HG02678 (cell line): ENCODE measurements around the gene CHCHD6.

Source experiments
- ATAC-seq: cut with Tn5 transposase; IDR thresholded peaks from one replicate; pipeline ENCODE4 v1.9.1; 2021; ENCODE audit warnings: mild to moderate bottlenecking, moderate library complexity; ENCODE audit not compliant: unreplicated experiment

The CHCHD6 gene

DNA sequence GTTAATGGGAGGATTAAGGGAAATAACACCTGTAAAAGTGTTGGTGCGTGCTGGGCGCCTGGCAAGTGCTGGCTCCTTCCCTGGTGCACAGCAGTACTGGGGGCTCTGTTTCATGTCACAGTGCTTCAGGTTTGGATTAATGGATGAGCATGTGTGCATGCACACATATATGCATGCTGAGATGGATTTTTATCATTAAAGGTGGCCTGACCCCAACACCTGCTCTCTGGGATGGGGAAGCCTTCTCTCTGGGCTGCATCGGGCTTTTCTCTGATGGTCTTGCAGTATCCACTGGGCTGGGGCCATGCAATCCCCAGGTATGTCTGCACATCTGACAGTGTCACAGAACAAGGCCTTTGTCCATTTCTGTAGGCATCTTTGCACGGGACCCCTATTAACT is 151.3 kb downstream of the CHCHD6 start:
- ATAC-seq: no peak

DNA sequence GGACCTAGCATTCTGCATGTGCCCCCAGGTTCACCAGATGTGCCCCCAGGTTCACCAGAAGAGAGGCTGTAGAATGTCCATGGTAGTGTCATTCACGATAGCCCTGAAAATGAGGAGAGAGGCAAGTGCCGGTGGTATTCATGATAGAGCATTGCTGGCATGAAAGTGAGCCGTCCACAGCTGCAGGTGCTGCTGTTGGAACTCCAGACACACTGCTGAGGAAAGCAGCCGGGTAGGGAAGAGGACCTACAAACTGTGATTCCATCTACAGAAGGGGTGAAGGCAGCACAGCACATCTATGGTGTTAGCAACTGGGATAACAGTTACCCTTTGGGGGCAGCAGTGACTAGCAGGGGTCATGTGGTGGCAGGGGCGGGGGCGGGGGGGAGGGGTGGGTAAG is 153.9 kb downstream of the CHCHD6 start:
- ATAC-seq: no peak

DNA sequence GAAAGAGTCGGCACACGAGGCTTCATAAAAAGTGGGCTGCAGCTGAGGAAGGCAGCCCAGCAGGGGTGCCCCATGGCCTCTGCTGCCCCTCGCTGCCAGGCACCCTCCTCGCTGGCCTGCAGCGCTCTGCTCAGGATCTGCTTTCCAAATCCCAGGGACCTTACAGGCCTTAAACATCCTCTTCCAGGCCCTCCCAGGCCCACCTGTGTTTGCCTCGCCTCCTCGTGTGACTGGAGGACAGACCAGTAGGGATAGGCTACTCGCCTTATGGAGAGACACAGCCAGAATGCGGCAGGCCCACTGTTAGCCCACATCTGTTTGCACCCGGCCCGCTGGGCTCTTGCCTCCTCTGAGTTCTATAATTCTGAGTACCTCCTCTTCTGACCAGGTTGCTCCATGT is 154.4 kb downstream of the CHCHD6 start:
- ATAC-seq: no peak

DNA sequence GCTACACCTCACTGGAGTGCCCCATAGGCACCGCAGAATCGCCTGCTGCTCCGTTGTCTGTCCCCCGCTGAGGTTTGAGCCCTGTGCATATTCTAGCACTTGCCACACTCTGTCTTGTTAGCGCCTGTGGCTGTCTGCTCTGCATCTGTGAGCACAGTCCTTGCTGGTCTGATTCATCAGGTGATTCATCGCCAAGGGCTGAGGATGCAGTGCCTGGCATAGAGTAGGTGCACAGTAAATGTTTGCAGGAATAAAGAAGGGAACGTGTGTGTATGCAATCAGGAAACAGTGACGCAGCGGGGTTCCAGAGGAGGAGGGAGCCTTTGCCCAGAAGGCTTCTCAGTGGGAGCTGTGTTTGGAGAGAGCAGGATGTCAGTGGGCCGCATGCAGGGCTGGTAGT is 154.8 kb downstream of the CHCHD6 start:
- no peak for ATAC-seq

DNA sequence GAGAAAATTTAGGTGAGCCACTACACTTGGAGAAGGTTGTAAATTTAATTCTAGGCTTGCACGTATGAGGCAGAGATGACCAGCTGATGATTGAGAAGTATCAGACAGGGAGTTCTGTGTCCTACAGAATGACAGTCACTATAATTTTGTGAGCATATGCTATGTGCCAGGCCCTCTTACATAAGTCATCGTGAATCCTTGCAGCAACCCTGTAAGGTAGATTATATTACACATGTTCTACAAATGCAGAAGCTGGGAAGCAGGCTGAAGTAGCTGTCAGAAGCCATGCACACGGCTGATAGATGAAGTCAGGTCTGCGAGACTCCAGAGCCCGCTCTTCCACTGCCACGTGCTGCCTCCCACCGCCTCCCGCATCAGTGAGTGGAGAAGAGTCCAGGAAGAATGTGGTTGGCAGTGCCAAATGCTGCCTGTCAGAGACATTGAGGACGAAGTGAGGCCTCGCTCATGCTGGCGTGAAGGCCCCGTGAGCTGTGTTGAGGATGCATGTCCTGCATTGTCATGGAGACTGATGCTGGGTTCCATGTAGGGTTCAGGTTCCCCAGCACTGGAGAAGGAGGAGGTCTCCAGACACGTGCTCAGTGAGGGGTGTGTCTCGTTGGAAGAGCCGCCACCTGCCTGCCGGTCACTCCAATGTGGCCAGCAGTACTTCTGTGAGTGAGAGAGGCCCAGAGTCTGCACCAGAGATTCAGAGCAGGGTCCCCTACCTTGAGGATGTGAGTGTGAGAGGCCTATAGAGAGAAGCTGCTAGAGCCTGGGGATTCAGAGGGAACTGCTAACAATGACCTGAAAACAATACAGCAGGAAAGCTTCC is 155.6 kb downstream of the CHCHD6 start:
- no peak for ATAC-seq

DNA sequence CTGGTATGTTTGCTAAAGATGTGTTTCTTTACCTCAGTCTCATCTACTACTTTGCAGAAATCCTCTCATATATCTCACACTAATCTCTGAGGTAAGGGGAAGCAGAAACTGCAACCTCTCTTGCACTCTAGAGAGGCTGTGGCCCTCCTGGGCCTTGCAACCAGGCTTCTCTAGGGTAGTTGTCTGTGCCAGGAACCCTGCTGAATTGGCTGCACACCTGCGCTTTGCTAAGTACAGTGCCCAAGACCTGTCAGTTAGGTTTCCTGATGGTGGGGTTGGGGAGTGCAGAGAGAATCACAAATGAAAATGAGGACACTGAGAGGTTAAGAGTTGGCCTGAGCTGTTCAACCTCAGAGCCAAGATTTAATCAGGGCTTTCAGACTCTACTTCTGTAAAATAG is 161.7 kb downstream of the CHCHD6 start:
- no peak for ATAC-seq

DNA sequence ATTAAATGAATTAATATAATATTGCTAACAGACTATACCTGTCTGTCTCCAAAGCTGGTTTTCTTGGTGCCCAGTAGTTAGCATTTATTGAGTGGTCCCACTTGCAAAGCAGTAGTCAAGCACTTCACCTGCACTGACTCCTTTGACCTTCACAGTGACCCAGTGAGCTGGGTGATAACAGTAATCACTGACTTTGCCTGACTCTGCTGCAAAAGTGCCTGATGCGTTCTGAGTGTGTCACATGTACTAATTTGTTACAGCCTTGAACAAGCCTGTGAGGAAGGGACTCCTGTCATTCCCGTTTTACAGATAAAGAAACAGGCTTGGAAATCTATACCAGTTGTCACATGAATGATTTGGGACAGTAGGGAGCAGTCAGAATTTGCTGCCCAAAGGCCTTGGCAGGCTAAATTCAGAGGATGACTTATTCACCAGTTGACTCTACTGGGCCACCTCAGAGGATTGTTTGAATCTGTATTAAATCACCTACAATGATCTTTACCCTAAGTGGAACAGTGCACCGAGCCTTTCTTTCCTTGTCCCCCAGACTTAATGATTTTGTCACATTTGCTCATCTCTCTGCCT is 162.2 kb downstream of the CHCHD6 start:
- ATAC-seq: no peak

DNA sequence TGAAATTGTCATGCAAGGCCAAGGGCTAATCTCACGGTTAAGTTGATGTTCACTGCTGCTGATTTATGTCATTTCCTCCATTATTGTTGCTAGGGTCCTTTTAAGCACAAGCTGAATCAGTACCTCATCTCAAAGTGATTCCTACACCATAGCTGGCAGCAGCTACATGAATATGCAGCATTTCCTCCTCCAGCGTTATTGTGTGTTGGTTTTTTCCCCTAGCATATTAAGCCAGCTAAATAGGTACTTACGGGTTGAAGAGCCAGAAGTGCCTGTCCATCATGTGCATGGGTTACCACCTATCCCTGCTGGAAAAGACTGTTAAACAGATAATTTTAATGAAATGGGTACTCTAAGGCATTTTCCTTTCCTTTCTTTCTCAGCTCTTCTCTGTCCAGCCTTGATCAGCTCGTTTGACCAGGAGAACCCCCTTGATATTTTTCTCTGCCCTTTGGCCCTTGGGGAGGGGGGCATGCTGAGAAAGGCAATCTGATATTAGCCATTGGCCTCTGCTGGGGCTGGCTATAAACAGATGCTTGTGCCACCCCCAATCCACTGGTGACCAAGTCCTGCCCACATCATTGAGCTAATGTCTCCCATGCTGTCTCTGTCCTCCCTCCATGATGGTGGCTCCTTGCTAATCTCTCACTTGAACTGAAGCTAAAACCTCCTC is 163.3 kb downstream of the CHCHD6 start:
- ATAC-seq: no peak

DNA sequence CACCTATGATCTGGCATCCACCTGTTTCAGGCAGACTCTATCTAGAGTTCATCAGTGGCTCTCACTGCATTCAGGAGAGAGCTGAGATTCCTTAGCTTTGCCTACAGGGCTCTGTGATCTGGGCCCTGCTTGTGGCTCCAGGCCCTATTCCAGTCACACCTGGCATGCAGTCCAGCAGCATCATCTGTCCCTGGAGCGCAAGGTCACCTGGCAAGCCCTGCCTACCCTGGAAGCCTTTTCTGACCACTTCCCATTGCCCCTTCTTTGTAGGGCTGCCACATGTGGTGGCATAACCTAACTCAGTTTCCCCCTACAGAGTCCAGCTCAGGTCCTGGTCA is 163.8 kb downstream of the CHCHD6 start:
- ATAC-seq: no peak

DNA sequence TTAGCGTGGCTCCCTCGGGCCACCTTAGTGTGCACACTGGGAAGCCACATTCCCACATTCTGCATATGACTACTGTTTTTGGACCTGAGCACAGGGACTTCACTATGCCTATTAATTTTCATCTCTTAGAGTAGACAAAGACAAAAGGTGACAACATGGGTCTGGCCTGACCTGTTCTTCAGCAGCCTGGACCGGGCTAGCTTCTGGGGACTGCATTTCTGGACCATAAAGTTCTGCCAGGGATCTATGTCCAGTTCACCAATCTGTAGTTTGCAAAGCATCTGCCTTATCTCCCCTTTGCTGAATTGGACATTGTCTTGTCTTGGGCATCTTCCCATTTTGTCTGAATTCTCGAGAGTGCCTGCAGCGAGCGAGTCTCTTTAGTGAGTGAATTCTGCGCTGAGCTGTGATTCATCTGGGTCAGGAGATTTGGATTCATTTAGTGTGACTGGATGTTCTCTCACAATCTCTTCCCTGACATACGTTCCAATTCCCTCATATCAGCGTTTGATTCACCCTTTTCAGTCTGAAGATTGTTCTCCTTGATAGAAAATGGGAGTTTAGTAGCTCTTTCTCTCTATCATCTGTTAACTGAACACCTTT is 166.7 kb downstream of the CHCHD6 start:
- no peak for ATAC-seq

DNA sequence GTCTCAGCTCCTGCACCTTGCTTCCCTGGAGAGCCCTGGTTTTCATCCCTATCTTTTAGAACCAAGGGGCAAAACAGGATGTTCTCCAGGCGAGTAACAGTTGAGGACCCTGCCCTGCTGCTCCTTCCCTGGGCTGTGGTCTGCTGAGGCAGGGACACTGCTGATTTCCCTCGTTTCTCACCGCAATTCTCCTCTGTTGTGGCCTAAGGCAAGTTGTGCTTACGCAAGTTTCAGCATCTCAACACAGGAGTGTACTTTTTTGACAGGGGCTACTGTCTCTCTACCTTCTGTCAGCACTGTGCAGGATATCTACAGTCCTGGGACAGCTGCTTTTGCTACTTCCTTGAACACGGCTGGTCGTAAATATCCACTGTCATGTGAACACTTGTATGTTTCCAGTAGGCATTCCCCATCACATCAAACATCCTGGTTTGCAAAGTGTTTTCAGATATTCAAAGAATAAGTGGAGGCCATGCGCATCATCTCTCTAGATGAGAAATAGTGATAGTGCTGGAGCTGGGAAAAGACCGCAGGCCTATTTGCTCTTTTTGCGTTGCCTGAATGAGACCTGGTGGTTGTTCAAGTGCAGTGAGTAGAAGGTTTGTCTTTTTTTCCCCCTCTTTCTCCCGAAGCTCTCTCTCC is 168.8 kb downstream of the CHCHD6 start:
- ATAC-seq: no peak

DNA sequence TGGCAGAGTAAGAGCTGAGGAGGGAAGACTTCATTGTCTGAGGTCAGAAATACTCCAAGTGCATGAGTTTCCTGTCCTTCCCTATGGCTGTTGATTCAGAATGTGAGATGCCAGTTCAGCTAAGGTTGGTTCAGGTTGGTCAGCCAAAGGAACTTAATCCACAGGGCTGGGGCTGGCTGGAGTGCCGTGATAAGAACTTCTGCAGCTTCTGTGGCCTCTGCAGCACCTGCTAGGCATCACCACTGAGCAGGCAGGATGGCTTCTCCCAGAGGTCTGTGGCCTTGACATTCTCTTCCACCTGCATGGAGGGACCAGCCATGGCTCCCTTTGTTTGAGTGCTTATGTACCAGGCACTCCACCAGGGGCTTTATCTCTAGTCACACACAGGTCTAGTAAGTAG is 169.4 kb downstream of the CHCHD6 start:
- ATAC-seq: no peak

DNA sequence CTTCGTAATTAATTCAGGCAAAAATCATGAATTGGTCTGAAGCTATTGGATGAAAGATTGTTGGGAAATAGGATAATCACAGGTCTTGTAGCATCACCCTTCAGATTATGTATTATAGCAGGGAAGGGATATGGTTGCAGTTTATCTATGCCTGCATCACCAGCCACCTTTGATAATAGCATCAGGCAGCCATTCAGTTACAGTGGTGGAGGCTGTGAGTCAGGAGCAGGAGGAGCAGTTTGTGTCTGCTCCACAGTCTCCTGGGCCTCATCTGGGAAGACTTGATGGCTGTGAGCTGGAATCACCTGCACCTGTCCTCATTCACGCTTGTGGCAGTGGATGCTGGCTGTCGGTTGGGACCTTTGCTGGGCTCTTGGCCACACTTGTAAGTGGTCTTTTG is 174.6 kb downstream of the CHCHD6 start:
- no peak for ATAC-seq

DNA sequence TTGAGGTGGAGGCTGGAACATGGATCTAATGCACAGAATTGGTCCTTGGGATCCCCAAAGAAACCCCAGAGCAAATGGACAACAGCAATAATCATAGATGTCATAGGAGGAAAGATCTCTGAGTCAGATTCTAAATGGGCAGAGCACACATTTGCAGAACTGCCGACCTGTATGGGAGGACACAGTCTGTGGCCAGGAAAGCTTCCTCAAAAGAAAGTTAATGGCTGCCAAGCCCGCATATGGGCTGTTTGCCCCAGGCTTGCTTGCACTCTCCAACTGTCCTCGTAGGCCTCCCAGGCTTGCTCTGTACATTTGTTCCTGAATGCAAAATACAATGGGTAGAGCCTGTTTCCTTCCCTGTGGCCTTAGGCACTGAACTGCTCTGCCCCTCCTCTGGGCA is 176.9 kb downstream of the CHCHD6 start:
- no peak for ATAC-seq

DNA sequence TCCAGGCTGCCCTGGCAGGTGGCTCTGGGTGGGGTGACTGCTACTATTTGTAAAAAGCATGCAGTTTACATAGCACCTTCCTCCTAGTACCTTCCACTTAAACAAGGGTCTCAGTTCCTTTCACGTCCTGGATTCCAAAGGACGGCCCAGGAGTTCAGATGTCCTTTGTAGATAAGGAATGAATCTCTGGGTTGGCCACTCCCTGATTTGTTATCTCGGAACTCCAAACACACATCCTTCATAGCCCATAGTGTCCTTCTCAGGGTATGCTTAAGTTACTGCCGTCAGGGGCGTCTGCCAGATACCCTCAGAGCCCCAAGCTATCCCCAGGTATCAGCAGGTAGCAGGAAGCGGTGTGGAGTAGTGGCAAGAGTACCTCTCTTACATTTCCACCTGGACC is 177.8 kb downstream of the CHCHD6 start:
- ATAC-seq: no peak

DNA sequence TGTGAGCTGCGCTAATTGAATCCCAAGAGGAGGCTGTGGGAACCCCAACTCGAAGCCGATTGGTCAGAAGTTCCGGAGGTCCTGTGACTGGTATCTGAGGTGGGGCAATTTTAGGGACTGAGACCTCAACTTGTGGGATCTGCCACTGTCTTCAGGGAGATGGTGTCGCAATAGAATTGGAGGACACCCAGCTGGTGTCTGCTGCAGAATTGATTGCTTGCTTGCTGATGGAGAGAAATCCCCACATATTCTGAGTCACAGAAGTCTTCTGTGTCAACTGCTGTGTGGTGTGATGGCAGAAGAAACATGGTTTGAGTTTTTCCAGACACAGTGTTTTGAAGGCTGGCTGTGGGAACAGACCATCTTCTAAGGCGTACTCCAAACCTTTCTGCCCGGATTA is 179.2 kb downstream of the CHCHD6 start:
- ATAC-seq: no peak

DNA sequence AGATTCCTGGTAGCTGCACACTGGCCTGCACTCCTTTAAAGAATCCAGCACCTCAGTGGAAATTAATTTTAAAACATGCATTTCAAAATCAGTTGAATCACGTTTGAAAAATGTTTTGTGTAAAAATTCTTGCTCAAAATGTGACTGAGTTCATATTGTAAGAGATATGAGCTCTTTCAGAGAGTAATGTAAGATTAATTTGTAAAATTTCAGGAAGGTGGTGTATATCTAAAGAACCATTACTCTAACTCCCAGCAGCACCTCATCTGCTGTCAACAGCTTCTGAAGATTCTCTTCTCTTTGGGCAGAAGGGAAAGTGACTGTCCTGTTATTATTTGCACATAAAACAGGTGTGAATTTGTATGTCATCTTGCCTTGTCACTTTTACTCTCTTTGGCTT is 181.4 kb downstream of the CHCHD6 start:
- no peak for ATAC-seq

DNA sequence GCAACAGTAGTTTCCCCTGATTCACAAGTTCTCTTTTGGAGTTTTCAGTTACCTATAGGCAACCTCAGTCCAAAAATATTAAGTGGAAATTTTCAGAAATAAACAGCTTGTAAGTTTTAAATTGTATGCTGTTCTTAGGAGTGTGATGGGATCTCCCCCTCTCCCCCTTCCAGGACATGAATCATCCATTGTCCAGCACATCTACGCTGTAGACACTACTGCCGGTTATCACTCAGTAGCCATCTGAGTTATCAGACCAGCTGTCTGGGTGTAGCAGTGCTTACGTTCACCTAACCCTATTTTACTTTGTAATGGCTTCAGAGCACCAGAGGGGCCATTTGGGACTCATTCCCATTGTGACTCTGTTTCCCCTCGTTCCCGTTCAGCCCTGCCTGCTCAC is 182.2 kb downstream of the CHCHD6 start:
- no peak for ATAC-seq

DNA sequence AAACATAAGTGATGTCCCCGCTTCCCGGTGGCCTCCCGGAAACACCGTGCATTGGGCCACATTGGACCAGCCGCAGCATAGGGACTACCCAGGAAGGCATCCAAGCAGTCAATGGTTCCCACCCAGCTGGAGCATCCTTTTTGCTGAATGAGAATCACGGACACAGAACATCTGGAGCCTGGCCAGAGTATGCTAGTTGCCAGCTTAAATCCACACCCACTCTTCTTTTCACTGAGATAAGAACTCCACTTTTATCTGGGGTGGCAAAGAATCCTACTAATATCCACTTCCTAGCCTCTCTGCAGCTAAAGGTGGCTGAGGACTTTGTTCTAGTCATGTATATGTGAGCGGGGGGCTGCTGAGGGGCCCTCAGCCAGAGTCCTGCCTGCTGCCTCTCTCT is 183.6 kb downstream of the CHCHD6 start:
- no peak for ATAC-seq

DNA sequence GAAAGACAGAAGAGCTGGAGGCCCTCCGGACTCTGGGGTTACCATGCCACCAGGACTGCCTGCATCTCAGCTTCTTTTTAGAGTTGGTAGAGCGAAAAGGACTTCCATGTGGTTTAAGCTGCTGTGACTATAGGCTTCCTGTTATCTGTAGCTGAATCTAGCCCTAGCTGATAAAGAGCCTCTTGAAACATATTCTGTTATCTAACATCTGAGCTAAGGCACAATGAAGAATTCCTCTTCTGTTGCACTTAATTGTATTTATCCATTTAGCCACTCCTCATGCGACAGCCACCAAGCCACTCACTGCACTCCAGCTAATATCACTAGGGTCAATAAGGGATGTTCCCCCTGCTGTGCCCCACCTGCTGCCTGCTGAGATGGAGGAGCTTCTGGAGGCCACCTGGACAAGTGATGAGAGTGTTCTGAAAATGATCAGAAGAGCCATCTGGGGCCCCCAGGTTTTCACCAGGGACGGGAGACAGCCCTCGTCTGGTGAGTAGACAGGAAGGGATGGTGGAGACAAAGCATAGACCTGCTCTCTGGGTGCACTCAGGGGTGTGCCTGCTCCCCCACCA is 184.2 kb downstream of the CHCHD6 start:
- no peak for ATAC-seq
